Measurements from ENCODE around the gene A3GALT2.

Gene A3GALT2

GRCh38 chr1:33349778-33350610 is 29.1 kb upstream of the A3GALT2 start:
- DNase-seq: peak; percentile 80 to 81

- DNase-seq: peak; percentile 48 to 57
Measured at GRCh38 chr1:33349081-33349759, 28.3 kb upstream of the A3GALT2 start.

- peak; percentile 45 to 46 for DNase-seq
Measured at GRCh38 chr1:33348676-33349080, 27.8 kb upstream of the A3GALT2 start.

- DNase-seq: no peak
Measured at GRCh38 chr1:33348194-33348593, 27.3 kb upstream of the A3GALT2 start.

- DNase-seq: no peak
Measured at GRCh38 chr1:33347650-33347992, 26.7 kb upstream of the A3GALT2 start.

- DNase-seq: no peak
Measured at GRCh38 chr1:33346927-33347649, 26.2 kb upstream of the A3GALT2 start.

GRCh38 chr1:33346533-33346926 is 25.6 kb upstream of the A3GALT2 start:
- DNase-seq: no peak

- no peak for DNase-seq
Measured at GRCh38 chr1:33344896-33345560, 24.1 kb upstream of the A3GALT2 start.

GRCh38 chr1:33343539-33343938 is 22.6 kb upstream of the A3GALT2 start:
- DNase-seq: no peak

GRCh38 chr1:33342041-33342723 is 21.3 kb upstream of the A3GALT2 start:
- no peak for DNase-seq

- no peak for DNase-seq
Measured at GRCh38 chr1:33341190-33341589, 20.3 kb upstream of the A3GALT2 start.

GRCh38 chr1:33339413-33339812 is 18.5 kb upstream of the A3GALT2 start:
- DNase-seq: no peak

- no peak for DNase-seq
Measured at GRCh38 chr1:33338440-33339211, 17.7 kb upstream of the A3GALT2 start.

GRCh38 chr1:33338048-33338439 is 17.1 kb upstream of the A3GALT2 start:
- no peak for DNase-seq

GRCh38 chr1:33337441-33337840 is 16.5 kb upstream of the A3GALT2 start:
- no peak for DNase-seq

- DNase-seq: no peak
Measured at GRCh38 chr1:33336580-33336979, 15.7 kb upstream of the A3GALT2 start.

- DNase-seq: no peak
Measured at GRCh38 chr1:33335020-33335419, 14.1 kb upstream of the A3GALT2 start.

GRCh38 chr1:33334081-33334552 is 13.2 kb upstream of the A3GALT2 start:
- DNase-seq: no peak

GRCh38 chr1:33332881-33333280 is 12.0 kb upstream of the A3GALT2 start:
- no peak for DNase-seq

- no peak for DNase-seq
Measured at GRCh38 chr1:33332357-33332789, 11.5 kb upstream of the A3GALT2 start.
